Liver (tissue), 3 donors: ENCODE data around the gene INPP5E.

ENCODE experiments used
- HNF4G ChIP-seq: IDR thresholded peaks from 2 replicates; pipeline ENCODE4 v1.6.1; 2016; ENCODE audit warnings: antibody characterized with exemption
- JUND ChIP-seq, 2 donors: IDR thresholded peaks; 2 replicates each; pipeline ENCODE4 v1.6.1; 2016; ENCODE audit warnings: antibody characterized with exemption in 2 of 2
- SP1 ChIP-seq: IDR thresholded peaks from 2 replicates; pipeline ENCODE4 v1.6.1; 2018; ENCODE audit warnings: antibody characterized with exemption, mild to moderate bottlenecking
- YY1 ChIP-seq: IDR thresholded peaks from 2 replicates; pipeline ENCODE4 v1.6.1; 2016; ENCODE audit warnings: antibody characterized with exemption, mild to moderate bottlenecking
- TF ChIP-seq, protein P1 (sequence below): IDR thresholded peaks from 2 replicates; pipeline ENCODE4 v1.6.1; 2016; ENCODE audit warnings: antibody characterized with exemption, mild to moderate bottlenecking
- TF ChIP-seq, protein P2 (sequence below): fragments of 150-350 bp; IDR thresholded peaks from 2 replicates; pipeline ENCODE4 v1.5.1; 2017; ENCODE audit warnings: improper control_type of control experiment, low read depth, low read length; ENCODE audit not compliant: missing input control
- TF ChIP-seq, protein P3 (sequence below): IDR thresholded peaks from 2 replicates; pipeline ENCODE4 v1.6.1; 2016; ENCODE audit warnings: antibody characterized with exemption
- donor health status: healthy.
- donor health status: healthy.

- TF ChIP-seq, protein P1, sequence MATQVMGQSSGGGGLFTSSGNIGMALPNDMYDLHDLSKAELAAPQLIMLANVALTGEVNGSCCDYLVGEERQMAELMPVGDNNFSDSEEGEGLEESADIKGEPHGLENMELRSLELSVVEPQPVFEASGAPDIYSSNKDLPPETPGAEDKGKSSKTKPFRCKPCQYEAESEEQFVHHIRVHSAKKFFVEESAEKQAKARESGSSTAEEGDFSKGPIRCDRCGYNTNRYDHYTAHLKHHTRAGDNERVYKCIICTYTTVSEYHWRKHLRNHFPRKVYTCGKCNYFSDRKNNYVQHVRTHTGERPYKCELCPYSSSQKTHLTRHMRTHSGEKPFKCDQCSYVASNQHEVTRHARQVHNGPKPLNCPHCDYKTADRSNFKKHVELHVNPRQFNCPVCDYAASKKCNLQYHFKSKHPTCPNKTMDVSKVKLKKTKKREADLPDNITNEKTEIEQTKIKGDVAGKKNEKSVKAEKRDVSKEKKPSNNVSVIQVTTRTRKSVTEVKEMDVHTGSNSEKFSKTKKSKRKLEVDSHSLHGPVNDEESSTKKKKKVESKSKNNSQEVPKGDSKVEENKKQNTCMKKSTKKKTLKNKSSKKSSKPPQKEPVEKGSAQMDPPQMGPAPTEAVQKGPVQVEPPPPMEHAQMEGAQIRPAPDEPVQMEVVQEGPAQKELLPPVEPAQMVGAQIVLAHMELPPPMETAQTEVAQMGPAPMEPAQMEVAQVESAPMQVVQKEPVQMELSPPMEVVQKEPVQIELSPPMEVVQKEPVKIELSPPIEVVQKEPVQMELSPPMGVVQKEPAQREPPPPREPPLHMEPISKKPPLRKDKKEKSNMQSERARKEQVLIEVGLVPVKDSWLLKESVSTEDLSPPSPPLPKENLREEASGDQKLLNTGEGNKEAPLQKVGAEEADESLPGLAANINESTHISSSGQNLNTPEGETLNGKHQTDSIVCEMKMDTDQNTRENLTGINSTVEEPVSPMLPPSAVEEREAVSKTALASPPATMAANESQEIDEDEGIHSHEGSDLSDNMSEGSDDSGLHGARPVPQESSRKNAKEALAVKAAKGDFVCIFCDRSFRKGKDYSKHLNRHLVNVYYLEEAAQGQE = no peak
- no peak for TF ChIP-seq JUND (IDR thresholded peaks at IDR 0.05)
- no peak for TF ChIP-seq HNF4G
- TF ChIP-seq YY1 = no peak
- TF ChIP-seq, protein P2, sequence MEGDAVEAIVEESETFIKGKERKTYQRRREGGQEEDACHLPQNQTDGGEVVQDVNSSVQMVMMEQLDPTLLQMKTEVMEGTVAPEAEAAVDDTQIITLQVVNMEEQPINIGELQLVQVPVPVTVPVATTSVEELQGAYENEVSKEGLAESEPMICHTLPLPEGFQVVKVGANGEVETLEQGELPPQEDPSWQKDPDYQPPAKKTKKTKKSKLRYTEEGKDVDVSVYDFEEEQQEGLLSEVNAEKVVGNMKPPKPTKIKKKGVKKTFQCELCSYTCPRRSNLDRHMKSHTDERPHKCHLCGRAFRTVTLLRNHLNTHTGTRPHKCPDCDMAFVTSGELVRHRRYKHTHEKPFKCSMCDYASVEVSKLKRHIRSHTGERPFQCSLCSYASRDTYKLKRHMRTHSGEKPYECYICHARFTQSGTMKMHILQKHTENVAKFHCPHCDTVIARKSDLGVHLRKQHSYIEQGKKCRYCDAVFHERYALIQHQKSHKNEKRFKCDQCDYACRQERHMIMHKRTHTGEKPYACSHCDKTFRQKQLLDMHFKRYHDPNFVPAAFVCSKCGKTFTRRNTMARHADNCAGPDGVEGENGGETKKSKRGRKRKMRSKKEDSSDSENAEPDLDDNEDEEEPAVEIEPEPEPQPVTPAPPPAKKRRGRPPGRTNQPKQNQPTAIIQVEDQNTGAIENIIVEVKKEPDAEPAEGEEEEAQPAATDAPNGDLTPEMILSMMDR = no peak
- TF ChIP-seq SP1 = peak; percentile 21
- TF ChIP-seq, protein P3, sequence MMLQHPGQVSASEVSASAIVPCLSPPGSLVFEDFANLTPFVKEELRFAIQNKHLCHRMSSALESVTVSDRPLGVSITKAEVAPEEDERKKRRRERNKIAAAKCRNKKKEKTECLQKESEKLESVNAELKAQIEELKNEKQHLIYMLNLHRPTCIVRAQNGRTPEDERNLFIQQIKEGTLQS = no peak
Measured at GRCh38 chr9:136437430-136437829, 2.2 kb downstream of the INPP5E start.
